HAP-1 (cell line): ENCODE results near the gene WDR7.

ENCODE experiments used
- DNase-seq, 2 experiments: peaks; one replicate each; pipeline ENCODE4 v3.0.0-alpha.2; 2016 to 2020; ENCODE audit warnings: low spot score in 2 of 2
- H3K27me3 ChIP-seq: fragments of 250-450 bp; sonication (Bioruptor Pico); 2 replicates; pipeline ENCODE4 v1.5.1; 2020; ENCODE audit warnings: low read depth, mild to moderate bottlenecking, moderate library complexity
- H3K36me3 ChIP-seq: fragments of 250-450 bp; sonication (Bioruptor Pico); replicated peaks from 2 replicates; pipeline ENCODE4 v1.5.1; 2020; ENCODE audit warnings: mild to moderate bottlenecking
- H3K4me1 ChIP-seq: fragments of 250-450 bp; sonication (Bioruptor Pico); 2 replicates; pipeline ENCODE4 v1.5.1; 2020; ENCODE audit warnings: mild to moderate bottlenecking
- H3K4me3 ChIP-seq: fragments of 250-450 bp; sonication (Bioruptor Pico); 2 replicates; pipeline ENCODE4 v1.5.1; 2020; ENCODE audit warnings: mild to moderate bottlenecking, moderate library complexity
- H3K9me3 ChIP-seq: fragments of 250-450 bp; sonication (Bioruptor Pico); 2 replicates; pipeline ENCODE4 v1.5.1; 2020; ENCODE audit warnings: mild to moderate bottlenecking, moderate library complexity
- in situ Hi-C: fragments of 300-500 bp; cut with MboI; formaldehyde crosslinking; loops from 3 replicates; pipeline ENCODE4 v1.14.3; 2020; ENCODE audit warnings: low sequenced_read_pairs, inconsistent platforms, mixed read lengths

WDR7 gene

DNA sequence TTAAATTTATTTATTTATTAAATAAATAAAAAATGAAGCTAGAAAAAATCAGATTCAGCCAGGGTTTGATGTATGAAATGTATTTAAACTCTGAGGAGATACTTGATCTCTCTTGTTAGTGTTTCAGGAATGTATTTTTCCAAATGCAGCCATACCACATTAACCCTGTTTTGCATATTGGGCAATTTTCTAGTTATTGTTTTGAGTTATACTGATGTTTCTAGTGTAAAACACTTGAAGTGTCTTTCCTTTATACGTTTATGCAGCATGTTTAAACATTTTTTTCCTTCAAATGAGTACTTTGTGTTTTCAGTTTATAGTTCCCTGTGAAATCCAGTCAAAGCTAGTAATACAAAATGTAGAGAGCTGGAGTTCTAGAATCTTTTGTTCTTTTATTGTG, 69.9 kb downstream of the WDR7 start:
- no peaks in the 10 kb centered on the region for H3K27me3 ChIP-seq
- no peaks in the 10 kb centered on the region for H3K9me3 ChIP-seq
- in situ Hi-C loops = no loop called here
- no peak for DNase-seq
- no peak overlapping the region for H3K4me3 ChIP-seq
- no peaks in the 10 kb centered on the region for H3K4me1 ChIP-seq
- no peaks in the 10 kb centered on the region for H3K36me3 ChIP-seq

- Histone ChIP-seq H3K4me3 (no peak overlapping the region), H3K27me3 (no peaks in the 10 kb centered on the region), H3K4me1 (no peaks in the 10 kb centered on the region), H3K9me3 (no peaks in the 10 kb centered on the region), H3K36me3 (no peaks in the 10 kb centered on the region)
- DNase-seq = no peak
- in situ Hi-C loops = no loop called here
Observed at GRCh38 chr18:56721491-56721890, 70.3 kb downstream of the WDR7 start.

- Histone ChIP-seq H3K9me3 (no peaks in the 10 kb centered on the region), H3K27me3 (no peaks in the 10 kb centered on the region), H3K4me3 (no peak overlapping the region), H3K36me3 (no peaks in the 10 kb centered on the region), H3K4me1 (no peaks in the 10 kb centered on the region)
- in situ Hi-C loops = no loop called here
- no peak for DNase-seq
Observed at GRCh38 chr18:56722518-56722917, 71.4 kb downstream of the WDR7 start.

GRCh38 chr18:56723068-56723467, 71.9 kb downstream of the WDR7 start:
- Histone ChIP-seq H3K4me3 (no peak overlapping the region), H3K36me3 (no peaks in the 10 kb centered on the region), H3K9me3 (no peaks in the 10 kb centered on the region), H3K4me1 (no peaks in the 10 kb centered on the region), H3K27me3 (no peaks in the 10 kb centered on the region)
- in situ Hi-C loops = no loop called here
- no peak for DNase-seq

- Histone ChIP-seq H3K4me3 (no peak overlapping the region), H3K9me3 (no peaks in the 10 kb centered on the region), H3K27me3 (no peaks in the 10 kb centered on the region), H3K4me1 (no peaks in the 10 kb centered on the region), H3K36me3 (no peaks in the 10 kb centered on the region)
- DNase-seq = no peak
- in situ Hi-C loops = no loop called here
Observed at GRCh38 chr18:56723706-56724105, 72.5 kb downstream of the WDR7 start.

DNA sequence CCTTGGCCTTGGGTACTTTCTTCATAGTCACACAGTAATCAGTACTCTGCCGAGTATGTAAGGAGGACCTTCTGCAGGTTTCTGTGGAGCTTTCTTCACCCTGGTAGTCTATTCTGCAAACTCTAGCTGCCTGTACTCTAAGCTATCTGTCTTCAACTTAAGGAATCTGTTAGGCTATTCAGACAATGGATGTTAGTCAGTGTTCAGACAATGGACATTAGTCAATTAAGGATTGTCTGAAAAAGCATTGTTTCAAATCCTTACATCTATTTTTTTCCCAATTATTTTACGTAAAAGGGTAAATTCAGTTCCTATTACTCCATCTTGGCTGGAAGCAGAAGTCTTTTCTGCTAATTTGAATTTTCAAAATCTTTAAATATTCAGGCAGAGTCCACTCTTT, 75.7 kb downstream of the WDR7 start:
- no peaks in the 10 kb centered on the region for H3K4me1 ChIP-seq
- no peaks in the 10 kb centered on the region for H3K27me3 ChIP-seq
- H3K36me3 ChIP-seq = no peaks in the 10 kb centered on the region
- in situ Hi-C loops = loop anchor here (25.0 kb wide), 2 partner anchors 710 to 835 kb away; partner anchors contain the start of gene ONECUT2
- no peaks in the 10 kb centered on the region for H3K9me3 ChIP-seq
- no peak overlapping the region for H3K4me3 ChIP-seq
- DNase-seq = no peak

DNA sequence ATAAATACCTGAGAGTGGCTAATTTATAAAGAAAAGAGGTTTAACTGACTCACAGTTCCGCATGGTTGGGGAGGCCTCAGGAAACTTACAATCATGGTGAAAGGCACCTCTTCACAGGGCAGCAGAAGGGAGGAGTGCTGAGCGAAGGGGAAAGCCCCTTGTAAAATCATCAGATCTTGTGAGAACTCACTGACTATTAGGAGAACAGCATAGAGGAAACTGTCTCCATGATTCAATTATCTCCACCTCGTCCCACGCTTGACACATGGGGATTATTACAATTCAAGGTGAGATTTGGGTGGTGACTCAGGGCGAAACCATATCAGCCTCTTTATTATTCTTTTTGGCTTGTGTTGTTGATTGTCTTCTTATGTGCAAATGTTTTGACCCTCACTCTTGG, 76.2 kb downstream of the WDR7 start:
- H3K4me1 ChIP-seq = no peaks in the 10 kb centered on the region
- H3K27me3 ChIP-seq = no peaks in the 10 kb centered on the region
- in situ Hi-C loops = loop anchor here (25.0 kb wide), 2 partner anchors 710 to 835 kb away; partner anchors contain the start of gene ONECUT2
- no peaks in the 10 kb centered on the region for H3K9me3 ChIP-seq
- DNase-seq = no peak
- no peak overlapping the region for H3K4me3 ChIP-seq
- no peaks in the 10 kb centered on the region for H3K36me3 ChIP-seq

- no peaks in the 10 kb centered on the region for H3K4me1 ChIP-seq
- H3K4me3 ChIP-seq = no peak overlapping the region
- no peaks in the 10 kb centered on the region for H3K9me3 ChIP-seq
- no peaks in the 10 kb centered on the region for H3K36me3 ChIP-seq
- H3K27me3 ChIP-seq = no peaks in the 10 kb centered on the region
- DNase-seq = no peak
- in situ Hi-C loops = loop anchor here (25.0 kb wide), 2 partner anchors 709 to 834 kb away; partner anchors contain the start of gene ONECUT2
Observed at GRCh38 chr18:56728741-56729140, 77.6 kb downstream of the WDR7 start.

DNA sequence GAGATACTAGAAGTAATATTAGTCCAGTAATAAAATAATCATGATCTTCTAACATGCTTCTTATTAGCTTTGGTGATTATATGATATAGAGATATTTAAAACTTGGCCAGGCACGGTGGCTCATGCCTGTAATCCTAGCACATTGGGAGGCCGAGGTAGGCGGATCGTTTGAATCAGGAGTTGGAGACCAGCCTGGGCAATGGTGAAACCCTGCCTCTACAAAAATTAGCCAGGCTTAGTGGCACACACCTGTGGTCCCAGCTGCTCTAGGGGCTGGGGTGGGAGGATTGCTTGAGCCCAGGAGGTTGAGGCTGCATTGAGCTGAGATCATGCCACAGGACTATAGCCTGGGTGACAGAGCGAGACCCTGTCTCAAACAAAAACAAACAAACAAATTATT, 87.0 kb downstream of the WDR7 start:
- in situ Hi-C loops = loop anchor here (25.0 kb wide), 2 partner anchors 699 to 824 kb away; partner anchors contain the start of gene ONECUT2
- Histone ChIP-seq H3K9me3 (no peaks in the 10 kb centered on the region), H3K4me1 (no peaks in the 10 kb centered on the region), H3K27me3 (no peaks in the 10 kb centered on the region), H3K4me3 (no peak overlapping the region), H3K36me3 (no peaks in the 10 kb centered on the region)
- no peak for DNase-seq

GRCh38 chr18:56739731-56740130, 88.6 kb downstream of the WDR7 start:
- H3K27me3 ChIP-seq = no peaks in the 10 kb centered on the region
- H3K36me3 ChIP-seq = no peaks in the 10 kb centered on the region
- no peaks in the 10 kb centered on the region for H3K9me3 ChIP-seq
- no peak overlapping the region for H3K4me3 ChIP-seq
- in situ Hi-C loops = loop anchor here (25.0 kb wide), 2 partner anchors 698 to 823 kb away; partner anchors contain the start of gene ONECUT2
- no peaks in the 10 kb centered on the region for H3K4me1 ChIP-seq
- no peak for DNase-seq

DNA sequence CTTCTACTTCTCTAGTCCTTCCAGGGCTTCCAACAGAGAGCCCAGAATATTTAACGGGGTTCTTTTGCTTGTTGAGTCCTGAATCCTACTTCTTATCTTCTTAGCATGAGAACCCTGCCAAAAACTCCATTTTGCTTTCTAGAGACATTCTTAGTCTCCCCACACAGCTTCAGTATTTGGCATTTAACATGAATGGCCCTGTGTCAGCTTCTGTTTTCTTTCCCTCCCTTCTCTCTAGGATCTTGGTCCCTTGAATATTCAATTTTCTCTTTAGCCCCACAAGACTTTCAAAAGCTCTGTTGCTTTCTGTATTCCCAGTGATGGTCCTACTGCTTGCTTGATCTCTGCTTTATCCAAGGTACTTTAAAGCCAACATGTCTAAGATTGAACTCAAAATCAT, 89.5 kb downstream of the WDR7 start:
- no peaks in the 10 kb centered on the region for H3K27me3 ChIP-seq
- in situ Hi-C loops = loop anchor here (25.0 kb wide), 2 partner anchors 697 to 822 kb away; partner anchors contain the start of gene ONECUT2
- H3K4me3 ChIP-seq = no peak overlapping the region
- no peaks in the 10 kb centered on the region for H3K4me1 ChIP-seq
- H3K36me3 ChIP-seq = no peaks in the 10 kb centered on the region
- H3K9me3 ChIP-seq = no peaks in the 10 kb centered on the region
- no peak for DNase-seq

DNA sequence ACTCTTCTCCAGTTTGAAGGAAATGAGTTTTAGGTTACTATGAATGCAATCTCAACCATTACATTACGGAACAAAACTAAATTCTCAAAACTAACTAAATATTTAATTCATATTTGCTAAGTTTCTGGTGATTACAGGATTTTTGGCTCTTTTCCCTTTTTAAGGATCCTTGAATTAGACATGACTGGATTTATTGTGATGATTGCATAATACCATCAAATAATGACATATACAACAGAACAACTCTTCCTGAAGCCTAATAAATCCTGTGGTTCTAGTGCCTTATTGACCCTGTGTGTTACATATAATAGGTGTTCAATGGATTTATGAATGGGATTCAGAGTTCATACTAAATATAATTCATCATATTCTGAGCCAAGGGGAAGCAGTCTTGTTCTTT, 90.5 kb downstream of the WDR7 start:
- no peaks in the 10 kb centered on the region for H3K4me1 ChIP-seq
- in situ Hi-C loops = loop anchor here (25.0 kb wide), 2 partner anchors 696 to 821 kb away; partner anchors contain the start of gene ONECUT2
- no peak for DNase-seq
- H3K27me3 ChIP-seq = no peaks in the 10 kb centered on the region
- H3K36me3 ChIP-seq = no peaks in the 10 kb centered on the region
- H3K4me3 ChIP-seq = no peak overlapping the region
- no peaks in the 10 kb centered on the region for H3K9me3 ChIP-seq

GRCh38 chr18:56743115-56743514, 92.0 kb downstream of the WDR7 start:
- Histone ChIP-seq H3K4me3 (no peak overlapping the region), H3K36me3 (no peaks in the 10 kb centered on the region), H3K27me3 (no peaks in the 10 kb centered on the region), H3K9me3 (no peaks in the 10 kb centered on the region), H3K4me1 (no peaks in the 10 kb centered on the region)
- DNase-seq = no peak
- in situ Hi-C loops = loop anchor here (25.0 kb wide), 2 partner anchors 694 to 819 kb away; partner anchors contain the start of gene ONECUT2

DNA sequence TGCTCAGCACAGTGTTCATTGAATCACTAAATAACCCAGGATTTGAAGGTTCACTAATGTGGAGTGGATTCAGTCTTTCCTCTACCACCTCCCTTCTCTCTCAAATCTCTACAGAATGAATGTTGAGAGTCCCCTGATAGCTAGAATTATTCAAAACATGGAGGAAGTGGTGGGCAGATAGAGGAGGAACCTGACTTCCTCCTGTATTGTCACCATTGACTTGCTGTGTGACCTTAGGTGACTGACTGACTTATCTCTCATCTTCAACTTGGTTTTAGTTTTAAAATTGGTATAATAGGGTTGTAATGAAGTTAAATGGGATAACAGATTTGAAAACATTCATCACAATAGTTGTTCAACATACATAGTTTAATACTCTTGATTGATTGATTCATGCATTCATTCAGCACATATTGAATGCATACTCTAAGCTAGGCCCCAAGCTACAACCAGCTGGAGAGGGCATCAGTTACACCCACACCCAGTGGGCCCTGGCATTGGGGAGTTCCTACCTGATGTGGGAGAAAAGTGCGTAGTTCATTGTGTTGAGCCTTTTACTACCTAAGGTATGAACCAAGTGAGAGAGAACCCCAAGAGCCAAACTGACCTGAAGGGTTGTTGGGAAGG, 96.0 kb downstream of the WDR7 start:
- Histone ChIP-seq H3K36me3 (no peaks in the 10 kb centered on the region), H3K9me3 (no peaks in the 10 kb centered on the region), H3K4me3 (no peak overlapping the region), H3K4me1 (no peaks in the 10 kb centered on the region), H3K27me3 (no peaks in the 10 kb centered on the region)
- in situ Hi-C loops = loop anchor here (25.0 kb wide), 2 partner anchors 690 to 815 kb away; partner anchors contain the start of gene ONECUT2
- no peak for DNase-seq
